Endothelial cell of umbilical vein (primary cell): Measurements from ENCODE around the gene NR6A1. TPM values are rescaled to one million over a fixed set of nuclear protein-coding genes. Genes with fewer than 3 reads are reported as not detected.

Experiments
- BruUV-seq: library from RNA; stranded (reverse); fragments of 400-500 nt; replicated peaks from 2 replicates; lab custom pipeline; 2021; lab: Mats Ljungman, UMichigan
- CTCF ChIA-PET: fragments of 300-600, 350-600 bp; sonication (Branson Sonifier 250); formaldehyde crosslinking; loops from one replicate; lab custom pipeline; 2021; ENCODE audit warnings: antibody characterized with exemption, inconsistent platforms; lab: Charles Lee
- POLR2A ChIA-PET: fragments of 300-600, 350-600 bp; sonication (Branson Sonifier 250); formaldehyde crosslinking; loops from one replicate; lab custom pipeline; 2021; ENCODE audit warnings: antibody characterized with exemption, inconsistent platforms; lab: Charles Lee
- DNase-seq: peaks from one replicate; pipeline ENCODE4 v3.0.0-alpha.2; 2011; ENCODE audit warnings: low read depth, low spot score
- FAIRE-seq: peaks from 2 replicates; lab custom pipeline; 2011; peaks lifted over from hg19 to GRCh38; lab: Jason Lieb, UNC
- H2AFZ ChIP-seq: 2 replicates; pipeline ENCODE4 v1.6.0; 2012; ENCODE audit warnings: low read depth, low read length, control low read depth, inconsistent platforms
- H3K27ac ChIP-seq: 2 replicates; pipeline ENCODE4 v1.5.1; 2011; ENCODE audit warnings: low read depth, mild to moderate bottlenecking, control low read depth, low read length, moderate library complexity; ENCODE audit not compliant: insufficient read depth
- H3K27me3 ChIP-seq, 2 experiments: 2 replicates each; pipeline versions ENCODE4 v1.6.0 to v1.6.1; 2011; ENCODE audit warnings: low read length in 2 of 2, mixed read lengths in 1 of 2; ENCODE audit not compliant: control insufficient read depth in 2 of 2, insufficient read depth in 2 of 2
- H3K36me3 ChIP-seq, 2 experiments: 2 replicates in 1 of 2; 3 replicates in 1 of 2; pipeline ENCODE4 v1.5.1; 2011; ENCODE audit warnings: low read length in 2 of 2, mild to moderate bottlenecking in 1 of 2, moderate library complexity in 1 of 2; ENCODE audit not compliant: control insufficient read depth in 2 of 2, insufficient read depth in 2 of 2; ENCODE audit errors: extremely low read depth in 1 of 2
- H3K4me1 ChIP-seq: 3 replicates; pipeline ENCODE4 v1.5.1; 2011; ENCODE audit warnings: mild to moderate bottlenecking, low read length; ENCODE audit not compliant: control insufficient read depth, insufficient read depth; ENCODE audit errors: extremely low read depth
- H3K4me2 ChIP-seq: 2 replicates; pipeline ENCODE4 v1.6.1; 2011; ENCODE audit warnings: low read length, control low read depth, mixed read lengths; ENCODE audit not compliant: insufficient read depth
- H3K4me3 ChIP-seq, 3 experiments: fragments of 200-600 bp in 1 of 3; sonication (generic), shearing (Covaris generic) in 1 of 3; replicated peaks in 1 of 3; 2 replicates each; pipeline ENCODE4 v1.5.1; 2011 to 2016; ENCODE audit warnings: control low read depth in 3 of 3, low read length in 3 of 3, mild to moderate bottlenecking in 2 of 3, inconsistent platforms in 1 of 3, low read depth in 1 of 3, moderate library complexity in 1 of 3; ENCODE audit not compliant: insufficient read depth in 1 of 3
- H3K79me2 ChIP-seq: 2 replicates; pipeline ENCODE4 v1.6.0; 2012; ENCODE audit warnings: low read length, inconsistent platforms; ENCODE audit not compliant: control insufficient read depth, insufficient read depth
- H3K9ac ChIP-seq: replicated peaks from 2 replicates; pipeline ENCODE3; 2011; ENCODE audit warnings: low read length, control low read depth; ENCODE audit not compliant: insufficient read depth; ENCODE audit errors: extremely low read depth
- H3K9me1 ChIP-seq: replicated peaks from 3 replicates; pipeline ENCODE4 v1.6.0; 2011; ENCODE audit warnings: mild to moderate bottlenecking, low read length; ENCODE audit not compliant: control insufficient read depth, insufficient read depth; ENCODE audit errors: extremely low read depth
- H3K9me3 ChIP-seq: replicated peaks from 2 replicates; pipeline ENCODE4 v1.5.1; 2012; ENCODE audit warnings: low read length, inconsistent platforms; ENCODE audit not compliant: control insufficient read depth, insufficient read depth
- H4K20me1 ChIP-seq: replicated peaks from 2 replicates; pipeline ENCODE3; 2011; ENCODE audit warnings: mild to moderate bottlenecking, low read length; ENCODE audit not compliant: control insufficient read depth, insufficient read depth; ENCODE audit errors: extremely low read depth
- CTCF ChIP-seq, 2 donors: IDR thresholded peaks; 1 replicate in 1 of 2; 2 replicates in 1 of 2; pipeline ENCODE4 v1.5.1; 2011; ENCODE audit warnings: low read length in 2 of 2, mild to moderate bottlenecking in 2 of 2, moderate library complexity in 2 of 2, control low read depth in 1 of 2, inconsistent platforms in 1 of 2, low read depth in 1 of 2; ENCODE audit not compliant: insufficient read depth in 1 of 2; ENCODE audit errors: extremely low read depth in 1 of 2
- EZH2 ChIP-seq: IDR thresholded peaks from 2 replicates; pipeline ENCODE4 v1.6.1; 2012; ENCODE audit warnings: borderline replicate concordance, low read depth, mild to moderate bottlenecking, moderate library complexity, low read length, inconsistent platforms; ENCODE audit not compliant: severe bottlenecking
- FOS ChIP-seq: IDR thresholded peaks from 2 replicates; pipeline ENCODE4 v1.6.1; 2011; ENCODE audit warnings: mild to moderate bottlenecking, low read length, moderate library complexity, borderline replicate concordance; ENCODE audit not compliant: insufficient read depth
- GATA2 ChIP-seq: IDR thresholded peaks from 2 replicates; pipeline ENCODE4 v1.7.0; 2011; ENCODE audit warnings: low read depth, mild to moderate bottlenecking, moderate library complexity, mixed read lengths, low read length; ENCODE audit not compliant: insufficient read length, insufficient read depth
- JUN ChIP-seq: IDR thresholded peaks from 2 replicates; pipeline ENCODE4 v1.6.1; 2011; ENCODE audit warnings: borderline replicate concordance, low read depth; ENCODE audit not compliant: insufficient read length, insufficient read depth
- MAX ChIP-seq: IDR thresholded peaks from 2 replicates; pipeline ENCODE4 v1.6.1; 2011; ENCODE audit not compliant: insufficient read depth, insufficient read length
- MYC ChIP-seq: IDR thresholded peaks from one replicate; pipeline ENCODE4 v1.6.1; 2011; ENCODE audit warnings: mild to moderate bottlenecking, low read depth, low read length
- POLR2A ChIP-seq: IDR thresholded peaks from 2 replicates; pipeline ENCODE4 v1.6.1; 2012; ENCODE audit warnings: low read depth, mild to moderate bottlenecking, control low read depth, low read length
- POLR2AphosphoS5 ChIP-seq: IDR thresholded peaks from 2 replicates; pipeline ENCODE4 v1.6.1; 2012; ENCODE audit warnings: low read depth, mild to moderate bottlenecking, control low read depth, low read length, moderate library complexity; ENCODE audit not compliant: insufficient read depth
- dilution Hi-C: fragments of 300-500 bp; cut with MboI; formaldehyde crosslinking; loops from one replicate; pipeline ENCODE4 v1.15.0; 2019; ENCODE audit warnings: low sequenced_read_pairs; ENCODE audit not compliant: extremely low pct_ligation_motif_present
- intact Hi-C: fragments of 100-400 bp; cut with micrococcal nuclease; formaldehyde crosslinking; loops from one replicate; pipeline ENCODE4 v1.10.0; 2022
- polyA plus RNA-seq, 4 experiments: library from polyadenylated mRNA; depleted of rRNA in 3 of 4; stranded (reverse) in 3 of 4; unstranded in 1 of 4; fragments of >200 nt; gene quantifications; 2 replicates each; pipeline versions ENCODE4 v1.2.1 to v1.2.3, GENCODE V29; 2011 to 2012; ENCODE audit warnings: missing spikeins in 1 of 4
- total RNA-seq: library from RNA; stranded (reverse); gene quantifications from 2 replicates; pipeline ENCODE4 v1.2.3, GENCODE V29; 2021

NR6A1 gene
- total and polyA plus RNA-seq, 2 donors (not counting 3 experiments of a cell fraction or from before 2014, with no cell fraction given), result 0.17 to 1.2 TPM

- no peak overlapping the region for H3K4me3 ChIP-seq
- dilution Hi-C loops (no loop called here), intact Hi-C loops (no loop called here)
- FAIRE-seq, result no peak
- H3K9ac ChIP-seq, result no peak overlapping the region
- peaks cover 19% of the 10 kb centered on the region for H3K4me1 ChIP-seq
- H4K20me1 ChIP-seq, result no peaks in the 10 kb centered on the region
- no peak overlapping the region for H3K4me2 ChIP-seq
- no peak for DNase-seq
- no peaks in the 10 kb centered on the region for H3K79me2 ChIP-seq
- TF ChIP-seq MAX (no peak), CTCF (IDR thresholded peaks at IDR 0.05; ENCODE audit: extremely low read depth in 1 of 2, insufficient read depth in 1 of 2, low read depth in 1 of 2, low read length in 2 of 2) (no peak), JUN (no peak), GATA2 (no peak), POLR2A (no peak), MYC (no peak), POLR2AphosphoS5 (no peak), FOS (no peak), EZH2 (no peak)
- H3K9me1 ChIP-seq, result no peaks in the 10 kb centered on the region
- H3K27me3 ChIP-seq, result no peaks in the 10 kb centered on the region
- no peak overlapping the region for H2AFZ ChIP-seq
- CTCF ChIA-PET, result interaction anchor here (0.9 to 1.5 kb wide), 3 partner anchors 11 to 75 kb away, joined by 3 to 5 read pairs (median 3); no protein-coding TSS in a partner anchor
- H3K27ac ChIP-seq, result no peak overlapping the region
- BruUV-seq, result no TSS peak
- H3K36me3 ChIP-seq, result peaks cover 0 to 3% of the 10 kb centered on the region in 2 experiments
- H3K9me3 ChIP-seq, result no peaks in the 10 kb centered on the region
- POLR2A ChIA-PET, result no interaction called here
Measured at GRCh38 chr9:124693403-124693802, 77.7 kb downstream of the NR6A1 start.
